GM21381 (cell line): Measurements from ENCODE around the gene YBX2.
"Not testable (repeated sequence)": the region's sequence is repeated elsewhere in the genome, so short reads cannot be mapped to it uniquely, and the experiment has no call there.

Experiments
- ATAC-seq: cut with Tn5 transposase; IDR thresholded peaks from one replicate; pipeline ENCODE4 v1.9.1; 2021; ENCODE audit warnings: mild to moderate bottlenecking, moderate library complexity; ENCODE audit not compliant: unreplicated experiment

Gene YBX2

GRCh38 chr17:7249214-7249613 is 45.2 kb downstream of the YBX2 start:
- no peak for ATAC-seq

- ATAC-seq, result no peak
These were observed 45.6 kb downstream of the YBX2 start for GRCh38 chr17:7248796-7249195.

- no peak for ATAC-seq
These were observed 47.7 kb downstream of the YBX2 start for GRCh38 chr17:7246779-7247178.

GRCh38 chr17:7243838-7244237 is 50.6 kb downstream of the YBX2 start:
- ATAC-seq, result not testable (repeated sequence)

- no peak for ATAC-seq
These were observed 51.0 kb downstream of the YBX2 start for GRCh38 chr17:7243453-7243729.

- ATAC-seq, result peak; percentile 44
These were observed 51.6 kb downstream of the YBX2 start for GRCh38 chr17:7242717-7243452.

- ATAC-seq, result peak; percentile 27
These were observed 52.4 kb downstream of the YBX2 start, which contains the start of gene GABARAP for GRCh38 chr17:7241783-7242716. Gene GABARAP (minus strand): TSS chr17:7242449. CDS start chr17:7242330, 119 bp downstream.

GRCh38 chr17:7241090-7241733 is 53.2 kb downstream of the YBX2 start:
- ATAC-seq, result no peak

GRCh38 chr17:7240375-7240774 is 54.1 kb downstream of the YBX2 start:
- no peak for ATAC-seq

GRCh38 chr17:7239091-7240027 is 55.1 kb downstream of the YBX2 start, which contains the start of gene PHF23:
Gene PHF23 (minus strand): TSS chr17:7239457. CDS start chr17:7239279, 178 bp downstream.
- ATAC-seq, result peak; percentile 54

- ATAC-seq, result no peak
These were observed 55.9 kb downstream of the YBX2 start for GRCh38 chr17:7238420-7239090.
